Skeletal muscle satellite cell (primary cell): ENCODE measurements around the gene C2orf76.

Experiments used
- H3K27me3 ChIP-seq: 2 replicates; pipeline ENCODE4 v1.7.0; 2013; ENCODE audit warnings: low read length; ENCODE audit not compliant: control insufficient read depth, insufficient read depth
- H3K36me3 ChIP-seq: 2 replicates; pipeline ENCODE4 v1.7.0; 2013; ENCODE audit warnings: mild to moderate bottlenecking, control low read depth, low read length; ENCODE audit not compliant: insufficient read depth
- H3K4me1 ChIP-seq: 2 replicates; pipeline ENCODE4 v1.7.0; 2013; ENCODE audit warnings: low read length; ENCODE audit not compliant: control insufficient read depth, insufficient read depth
- H3K4me2 ChIP-seq: 2 replicates; pipeline ENCODE4 v1.7.0; 2013; ENCODE audit warnings: mild to moderate bottlenecking, low read length
- H3K4me3 ChIP-seq: 2 replicates; pipeline ENCODE4 v1.7.0; 2013; ENCODE audit warnings: low read length
- H3K9ac ChIP-seq: 2 replicates; pipeline ENCODE4 v1.7.0; 2013; ENCODE audit warnings: mild to moderate bottlenecking, low read depth, low read length, moderate library complexity
- H3K9me3 ChIP-seq: replicated peaks from 2 replicates; pipeline ENCODE4 v1.7.0; 2013; ENCODE audit warnings: mild to moderate bottlenecking, control low read depth, low read length

C2orf76 gene

GRCh38 chr2:119327431-119327830 lies 39.2 kb downstream of the C2orf76 start:
- H3K36me3 ChIP-seq: no peaks in the 10 kb centered on the region
- no peak overlapping the region for H3K9ac ChIP-seq
- H3K4me3 ChIP-seq: no peak overlapping the region
- no peaks in the 10 kb centered on the region for H3K4me1 ChIP-seq
- no peak overlapping the region for H3K4me2 ChIP-seq
- no peaks in the 10 kb centered on the region for H3K27me3 ChIP-seq
- no peaks in the 10 kb centered on the region for H3K9me3 ChIP-seq

GRCh38 chr2:119326938-119327337 lies 39.7 kb downstream of the C2orf76 start:
- Histone ChIP-seq H3K27me3 (no peaks in the 10 kb centered on the region), H3K36me3 (no peaks in the 10 kb centered on the region), H3K4me2 (no peak overlapping the region), H3K9ac (no peak overlapping the region), H3K9me3 (no peaks in the 10 kb centered on the region), H3K4me1 (no peaks in the 10 kb centered on the region), H3K4me3 (no peak overlapping the region)

GRCh38 chr2:119324685-119325270 lies 41.9 kb downstream of the C2orf76 start:
- Histone ChIP-seq H3K9ac (no peak overlapping the region), H3K4me1 (no peaks in the 10 kb centered on the region), H3K4me3 (no peak overlapping the region), H3K4me2 (no peak overlapping the region), H3K36me3 (no peaks in the 10 kb centered on the region), H3K27me3 (no peaks in the 10 kb centered on the region), H3K9me3 (no peaks in the 10 kb centered on the region)

- Histone ChIP-seq H3K4me3 (no peak overlapping the region), H3K27me3 (no peaks in the 10 kb centered on the region), H3K36me3 (no peaks in the 10 kb centered on the region), H3K4me1 (no peaks in the 10 kb centered on the region), H3K9ac (no peak overlapping the region), H3K9me3 (no peaks in the 10 kb centered on the region), H3K4me2 (no peak overlapping the region)
Measured at GRCh38 chr2:119323459-119323858, 43.2 kb downstream of the C2orf76 start.

GRCh38 chr2:119319593-119319992 lies 47.0 kb downstream of the C2orf76 start:
- Histone ChIP-seq H3K36me3 (no peaks in the 10 kb centered on the region), H3K27me3 (no peaks in the 10 kb centered on the region), H3K4me3 (no peak overlapping the region), H3K4me1 (no peaks in the 10 kb centered on the region), H3K9ac (no peak overlapping the region), H3K4me2 (no peak overlapping the region), H3K9me3 (no peaks in the 10 kb centered on the region)

GRCh38 chr2:119317554-119317953 lies 49.1 kb downstream of the C2orf76 start:
- Histone ChIP-seq H3K9ac (no peak overlapping the region), H3K4me2 (no peak overlapping the region), H3K36me3 (no peaks in the 10 kb centered on the region), H3K4me3 (no peak overlapping the region), H3K4me1 (no peaks in the 10 kb centered on the region), H3K27me3 (no peaks in the 10 kb centered on the region), H3K9me3 (no peaks in the 10 kb centered on the region)

- no peak overlapping the region for H3K4me3 ChIP-seq
- H3K36me3 ChIP-seq: no peaks in the 10 kb centered on the region
- H3K9me3 ChIP-seq: no peaks in the 10 kb centered on the region
- H3K4me1 ChIP-seq: no peaks in the 10 kb centered on the region
- H3K27me3 ChIP-seq: no peaks in the 10 kb centered on the region
- no peak overlapping the region for H3K4me2 ChIP-seq
- no peak overlapping the region for H3K9ac ChIP-seq
Measured at GRCh38 chr2:119316066-119316465, 50.6 kb downstream of the C2orf76 start.

- Histone ChIP-seq H3K27me3 (no peaks in the 10 kb centered on the region), H3K4me2 (no peak overlapping the region), H3K9ac (no peak overlapping the region), H3K36me3 (no peaks in the 10 kb centered on the region), H3K9me3 (no peaks in the 10 kb centered on the region), H3K4me3 (no peak overlapping the region), H3K4me1 (no peaks in the 10 kb centered on the region)
Measured at GRCh38 chr2:119315241-119315925, 51.3 kb downstream of the C2orf76 start.

GRCh38 chr2:119311831-119312230 lies 54.8 kb downstream of the C2orf76 start:
- Histone ChIP-seq H3K9ac (no peak overlapping the region), H3K36me3 (no peaks in the 10 kb centered on the region), H3K4me2 (no peak overlapping the region), H3K9me3 (no peaks in the 10 kb centered on the region), H3K4me1 (no peaks in the 10 kb centered on the region), H3K27me3 (no peaks in the 10 kb centered on the region), H3K4me3 (no peak overlapping the region)

- H3K9me3 ChIP-seq: no peaks in the 10 kb centered on the region
- no peak overlapping the region for H3K4me3 ChIP-seq
- H3K27me3 ChIP-seq: no peaks in the 10 kb centered on the region
- H3K4me1 ChIP-seq: peaks cover under 1% of the 10 kb centered on the region
- no peak overlapping the region for H3K9ac ChIP-seq
- H3K4me2 ChIP-seq: no peak overlapping the region
- no peaks in the 10 kb centered on the region for H3K36me3 ChIP-seq
Measured at GRCh38 chr2:119311371-119311770, 55.3 kb downstream of the C2orf76 start.

GRCh38 chr2:119308793-119309330 lies 57.8 kb downstream of the C2orf76 start:
- H3K9me3 ChIP-seq: no peaks in the 10 kb centered on the region

More at GRCh38 chr2:119308793-119309330, 57.8 kb downstream of the C2orf76 start:
- no peaks in the 10 kb centered on the region for H3K27me3 ChIP-seq
- H3K4me3 ChIP-seq: no peak overlapping the region
- H3K36me3 ChIP-seq: no peaks in the 10 kb centered on the region
- H3K4me1 ChIP-seq: peaks cover 5% of the 10 kb centered on the region
- H3K9ac ChIP-seq: no peak overlapping the region
- no peak overlapping the region for H3K4me2 ChIP-seq
